IPS-20b (cell line): ENCODE results near the gene UBAC1.

Source experiments
- H3K27ac ChIP-seq: one replicate; pipeline ENCODE4 v1.5.1; 2013; ENCODE audit warnings: low read length
- H3K27me3 ChIP-seq: 2 replicates; pipeline ENCODE4 v1.6.1; 2013; ENCODE audit warnings: mild to moderate bottlenecking, low read length, inconsistent platforms; ENCODE audit not compliant: insufficient read depth
- H3K36me3 ChIP-seq: 2 replicates; pipeline ENCODE4 v1.6.1; 2013; ENCODE audit warnings: low read depth, mild to moderate bottlenecking, inconsistent platforms, low read length, moderate library complexity; ENCODE audit not compliant: insufficient read depth
- H3K4me1 ChIP-seq: 2 replicates; pipeline ENCODE4 v1.6.1; 2013; ENCODE audit warnings: mild to moderate bottlenecking, control low read depth, inconsistent platforms, low read length, moderate library complexity; ENCODE audit not compliant: insufficient read depth
- H3K4me3 ChIP-seq: 2 replicates; pipeline ENCODE4 v1.5.1; 2013; ENCODE audit warnings: mild to moderate bottlenecking, low read length, inconsistent platforms
- H3K9ac ChIP-seq: 2 replicates; pipeline ENCODE4 v1.6.1; 2013; ENCODE audit warnings: low read depth, mild to moderate bottlenecking, inconsistent platforms, low read length, moderate library complexity
- H3K9me3 ChIP-seq: 2 replicates; pipeline ENCODE4 v1.6.1; 2013; ENCODE audit warnings: mild to moderate bottlenecking, low read depth, low read length, inconsistent platforms; ENCODE audit not compliant: insufficient read depth

UBAC1 gene

GRCh38 chr9:135992486-135993408 lies 31.6 kb upstream of the UBAC1 start:
- Histone ChIP-seq H3K27ac (no peak overlapping the region), H3K4me3 (peak overlapping the region; percentile 54; the same call in 1 of the 2 replicates), H3K36me3 (no peaks in the 10 kb centered on the region), H3K27me3 (no peaks in the 10 kb centered on the region; the same call in 1 of the 2 replicates), H3K9ac (peak overlapping the region; percentile 57; the same call in 1 of the 2 replicates), H3K9me3 (no peaks in the 10 kb centered on the region), H3K4me1 (peaks cover 14% of the 10 kb centered on the region)

DNA sequence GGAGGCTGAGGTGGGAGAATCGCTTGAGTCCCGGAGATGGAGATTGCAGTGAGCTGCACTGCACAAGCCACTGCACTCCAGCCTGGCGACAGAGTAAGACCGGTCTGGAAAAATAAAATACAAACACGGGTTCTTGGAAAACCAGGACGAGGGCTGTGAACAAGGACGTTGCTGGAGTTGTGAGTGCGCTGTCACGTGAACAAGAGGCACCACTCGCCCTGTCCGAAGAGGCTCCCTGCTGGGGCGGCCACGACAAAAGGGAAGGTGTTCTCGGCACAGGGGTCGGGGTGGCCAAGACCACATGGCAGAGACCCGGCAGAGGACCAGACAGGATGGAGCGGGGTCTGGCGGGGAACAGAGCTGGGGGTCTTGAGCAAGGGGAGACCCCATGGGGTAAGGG lies 30.6 kb upstream of the UBAC1 start:
- Histone ChIP-seq H3K4me1 (peaks cover 14% of the 10 kb centered on the region), H3K9ac (no peak overlapping the region), H3K9me3 (no peaks in the 10 kb centered on the region), H3K27ac (no peak overlapping the region), H3K4me3 (no peak overlapping the region), H3K27me3 (no peaks in the 10 kb centered on the region; the same call in 1 of the 2 replicates), H3K36me3 (no peaks in the 10 kb centered on the region)

DNA sequence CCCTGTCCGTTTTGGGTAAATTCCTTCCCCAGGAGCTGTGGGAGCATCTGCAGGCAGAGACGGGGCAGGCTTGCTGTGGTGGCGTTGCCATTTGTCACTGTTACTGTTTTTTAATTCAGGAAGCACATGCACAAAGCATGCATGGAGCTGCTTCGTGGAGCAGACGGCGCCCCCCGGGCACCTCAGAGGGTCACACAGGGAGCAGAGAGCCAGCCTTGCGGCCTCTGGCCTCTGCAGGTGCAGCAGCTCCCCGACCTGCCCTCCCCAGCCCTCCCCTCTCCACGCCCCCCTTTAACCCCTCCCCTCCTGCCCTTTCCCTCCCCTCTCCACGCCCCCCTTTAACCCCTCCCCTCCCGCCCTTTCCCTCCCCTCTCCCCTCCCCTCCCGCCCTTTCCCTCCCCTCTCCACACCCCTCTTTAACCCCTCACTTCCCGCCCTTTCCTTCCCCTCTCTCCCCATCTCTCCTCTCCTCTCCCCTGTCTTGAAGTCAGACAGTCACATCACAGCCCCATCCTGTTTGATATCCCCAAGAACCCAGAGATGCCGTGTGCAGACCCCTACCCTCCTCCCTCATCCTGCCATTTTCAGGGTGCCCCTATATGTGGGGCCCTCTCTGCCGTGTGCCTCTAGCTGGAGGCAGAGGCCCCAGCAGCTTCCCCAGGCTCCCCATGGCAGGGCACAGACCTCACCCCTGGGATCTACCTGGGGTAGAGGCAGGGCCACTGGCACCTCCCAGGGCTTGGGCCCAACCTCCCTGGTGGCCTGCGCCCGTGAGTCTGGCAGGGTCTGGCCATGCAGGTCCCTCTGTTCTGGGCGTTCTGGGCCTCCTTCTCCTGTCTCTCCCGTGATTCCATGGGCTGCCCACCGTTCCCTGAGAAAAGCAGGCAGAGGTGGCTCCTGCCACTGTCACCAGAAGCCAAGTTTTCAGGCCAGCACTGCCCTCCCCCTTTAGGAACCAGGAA lies 29.6 kb upstream of the UBAC1 start:
- Histone ChIP-seq H3K4me3 (no peak overlapping the region), H3K36me3 (no peaks in the 10 kb centered on the region), H3K27me3 (no peaks in the 10 kb centered on the region; the same call in 1 of the 2 replicates), H3K27ac (no peak overlapping the region), H3K9me3 (no peaks in the 10 kb centered on the region), H3K4me1 (peaks cover 14% of the 10 kb centered on the region), H3K9ac (no peak overlapping the region)

GRCh38 chr9:135989722-135990467 lies 28.7 kb upstream of the UBAC1 start:
- no peaks in the 10 kb centered on the region; the same call in 1 of the 2 replicates for H3K27me3 ChIP-seq
- H3K27ac ChIP-seq, result no peak overlapping the region
- no peaks in the 10 kb centered on the region for H3K9me3 ChIP-seq
- H3K36me3 ChIP-seq, result no peaks in the 10 kb centered on the region
- no peak overlapping the region for H3K9ac ChIP-seq
- H3K4me3 ChIP-seq, result no peak overlapping the region
- peaks cover 14% of the 10 kb centered on the region for H3K4me1 ChIP-seq

GRCh38 chr9:135989157-135989556 lies 28.0 kb upstream of the UBAC1 start:
- Histone ChIP-seq H3K9ac (no peak overlapping the region), H3K36me3 (no peaks in the 10 kb centered on the region), H3K4me3 (no peak overlapping the region), H3K9me3 (no peaks in the 10 kb centered on the region), H3K4me1 (peaks cover 14% of the 10 kb centered on the region), H3K27me3 (no peaks in the 10 kb centered on the region; the same call in 1 of the 2 replicates), H3K27ac (no peak overlapping the region)

DNA sequence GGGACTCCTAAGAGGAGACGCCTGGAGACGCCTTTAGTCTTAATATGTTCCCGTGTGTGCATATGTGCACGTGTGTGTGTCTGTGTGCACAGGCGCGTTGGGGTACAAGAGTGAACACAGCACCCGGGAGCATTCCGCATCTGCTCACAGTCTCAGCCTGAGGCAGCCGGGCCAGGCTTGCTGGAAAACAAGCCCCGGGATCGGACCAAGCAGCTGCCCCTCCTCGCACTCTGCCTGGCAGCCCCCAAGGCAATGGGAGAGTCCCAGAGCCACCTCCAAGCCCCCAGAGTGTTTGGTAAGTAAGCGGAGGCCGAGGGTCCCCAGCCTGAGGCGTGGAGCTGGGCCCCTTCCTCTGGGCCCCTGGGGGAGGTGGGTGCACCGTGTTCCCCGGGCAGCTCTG lies 27.3 kb upstream of the UBAC1 start:
- Histone ChIP-seq H3K36me3 (no peaks in the 10 kb centered on the region), H3K27ac (no peak overlapping the region), H3K4me1 (peaks cover 11% of the 10 kb centered on the region)

DNA sequence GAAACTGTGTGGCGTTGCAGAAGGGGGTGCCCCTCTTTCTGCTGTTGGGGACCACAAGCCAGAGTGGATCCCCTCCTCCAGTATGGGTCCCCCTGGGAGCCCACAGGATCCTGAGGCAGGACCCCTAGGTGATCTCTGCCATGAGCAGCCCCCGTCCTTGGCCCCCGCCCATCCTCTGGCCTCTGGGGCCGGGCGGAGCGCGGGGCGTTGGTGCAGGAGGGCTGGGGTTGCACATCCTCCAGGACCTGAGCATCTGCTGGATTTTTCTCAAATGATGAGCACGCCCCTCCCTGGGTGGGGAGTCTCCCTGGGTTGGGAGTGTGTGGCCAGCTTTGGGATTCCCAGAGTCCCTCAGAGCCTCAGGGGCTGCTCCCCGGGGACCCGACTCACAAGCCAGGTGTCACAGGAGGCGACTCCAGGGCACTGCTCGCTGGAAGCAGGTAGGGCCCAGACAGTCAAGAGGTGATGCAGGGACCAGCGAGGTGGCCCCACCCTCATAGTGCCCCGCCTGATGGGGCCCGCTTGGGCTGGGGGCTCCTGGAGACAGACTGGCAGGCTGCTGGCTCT lies 26.7 kb upstream of the UBAC1 start:
- H3K4me3 ChIP-seq, result no peak overlapping the region
- no peak overlapping the region for H3K9ac ChIP-seq
- no peaks in the 10 kb centered on the region for H3K9me3 ChIP-seq
- H3K27ac ChIP-seq, result no peak overlapping the region
- H3K4me1 ChIP-seq, result peaks cover 7% of the 10 kb centered on the region; the same call in 1 of the 2 replicates
- no peaks in the 10 kb centered on the region for H3K36me3 ChIP-seq
- H3K27me3 ChIP-seq, result no peaks in the 10 kb centered on the region; the same call in 1 of the 2 replicates

More for the DNA sequence above, 27.3 kb upstream of the UBAC1 start:
- Histone ChIP-seq H3K9me3 (no peaks in the 10 kb centered on the region), H3K27me3 (no peaks in the 10 kb centered on the region; the same call in 1 of the 2 replicates), H3K4me3 (no peak overlapping the region), H3K9ac (no peak overlapping the region)

DNA sequence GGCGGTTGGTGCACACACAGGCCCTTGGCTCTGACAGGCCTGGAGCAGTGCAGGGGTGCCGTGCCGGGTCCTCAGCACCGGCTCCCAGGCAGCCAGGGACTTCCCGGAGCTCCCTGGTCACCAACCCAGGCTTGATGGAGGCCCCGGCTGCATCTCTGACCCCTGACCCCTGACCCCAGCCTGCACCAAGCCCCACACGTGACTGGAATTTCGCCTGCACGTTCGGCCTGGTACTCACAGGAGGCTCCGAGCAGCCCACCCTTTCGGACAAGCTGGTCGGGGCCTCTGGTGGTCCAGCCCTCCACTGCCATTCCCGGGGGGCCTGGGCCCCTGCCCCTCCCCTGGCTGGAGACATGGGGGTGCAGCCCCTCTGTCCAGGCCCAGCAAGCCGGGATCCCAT lies 25.4 kb upstream of the UBAC1 start:
- no peaks in the 10 kb centered on the region for H3K27me3 ChIP-seq
- H3K9me3 ChIP-seq, result no peaks in the 10 kb centered on the region
- no peak overlapping the region for H3K27ac ChIP-seq
- H3K9ac ChIP-seq, result no peak overlapping the region
- no peaks in the 10 kb centered on the region for H3K36me3 ChIP-seq
- no peak overlapping the region for H3K4me3 ChIP-seq
- H3K4me1 ChIP-seq, result peaks cover 3% of the 10 kb centered on the region; the same call in 1 of the 2 replicates

- Histone ChIP-seq H3K27ac (no peak overlapping the region), H3K4me1 (peaks cover 3% of the 10 kb centered on the region; the same call in 1 of the 2 replicates), H3K36me3 (no peaks in the 10 kb centered on the region), H3K4me3 (no peak overlapping the region), H3K9me3 (no peaks in the 10 kb centered on the region), H3K27me3 (no peaks in the 10 kb centered on the region), H3K9ac (no peak overlapping the region)
Observed at GRCh38 chr9:135985889-135986288, 24.7 kb upstream of the UBAC1 start.

DNA sequence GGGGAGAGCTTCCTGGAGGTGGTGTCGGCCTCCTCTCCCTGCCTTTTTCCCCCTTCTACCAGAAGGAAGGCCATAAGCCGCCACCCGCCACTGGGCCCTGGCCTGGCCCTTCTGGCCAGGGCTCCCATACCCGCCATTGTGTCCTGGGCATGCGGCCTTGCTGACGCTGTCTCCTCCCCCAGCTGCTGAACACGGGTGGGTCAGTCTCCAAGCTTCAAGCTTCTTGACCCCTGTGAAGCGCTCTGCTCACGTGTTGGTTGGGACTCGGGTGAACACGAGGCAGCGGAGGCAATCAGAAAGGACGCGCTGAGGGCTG lies 24.2 kb upstream of the UBAC1 start:
- Histone ChIP-seq H3K27ac (no peak overlapping the region), H3K9ac (no peak overlapping the region), H3K4me3 (no peak overlapping the region), H3K4me1 (peaks cover 3% of the 10 kb centered on the region; the same call in 1 of the 2 replicates), H3K9me3 (no peaks in the 10 kb centered on the region), H3K27me3 (no peaks in the 10 kb centered on the region), H3K36me3 (no peaks in the 10 kb centered on the region)
